GM12891 (cell line): Measurements from ENCODE around the gene LYSMD4.
"Not testable (repeated sequence)": the region's sequence is repeated elsewhere in the genome, so short reads cannot be mapped to it uniquely, and the experiment has no call there.

ENCODE experiments used
- DNase-seq: peaks from one replicate; pipeline ENCODE4 v3.0.0; 2011; ENCODE audit warnings: low spot score; ENCODE audit not compliant: insufficient read length
- FAIRE-seq: peaks from 2 replicates; lab custom pipeline; 2011; peaks lifted over from hg19 to GRCh38; lab: Jason Lieb, UNC
- PAX5 ChIP-seq: IDR thresholded peaks from 2 replicates; pipeline ENCODE4 v1.6.1; 2011; ENCODE audit warnings: low read length, moderate library complexity, mild to moderate bottlenecking; ENCODE audit not compliant: insufficient read depth, severe bottlenecking
- POLR2A ChIP-seq: IDR thresholded peaks from 2 replicates; pipeline ENCODE4 v1.6.1; 2011; ENCODE audit warnings: low read depth, low read length, control low read depth
- POLR2AphosphoS5 ChIP-seq: IDR thresholded peaks from 2 replicates; pipeline ENCODE4 v1.6.1; 2011; ENCODE audit warnings: low read depth, low read length, control low read depth
- POU2F2 ChIP-seq: IDR thresholded peaks from 2 replicates; pipeline ENCODE4 v1.6.1; 2011; ENCODE audit warnings: low read depth, mild to moderate bottlenecking, control low read depth, low read length, moderate library complexity
- SPI1 ChIP-seq: IDR thresholded peaks from 2 replicates; pipeline ENCODE4 v1.6.1; 2011; ENCODE audit warnings: low read depth, low read length, control low read depth
- TAF1 ChIP-seq: IDR thresholded peaks from 2 replicates; pipeline ENCODE4 v1.6.1; 2011; ENCODE audit warnings: low read depth, low read length, control low read depth

Gene LYSMD4

GRCh38 chr15:99749386-99749785, 16.1 kb upstream of the LYSMD4 start:
- TF ChIP-seq POLR2AphosphoS5 (no peak), PAX5 (no peak), POLR2A (no peak)
- FAIRE-seq (no peak), DNase-seq (no peak)

GRCh38 chr15:99745370-99746086, 12.3 kb upstream of the LYSMD4 start:
- FAIRE-seq (peak; percentile 41), DNase-seq (no peak)
- no peak for TF ChIP-seq TAF1
- no peak for TF ChIP-seq SPI1
- TF ChIP-seq PAX5 = no peak
- TF ChIP-seq POLR2AphosphoS5 = no peak
- TF ChIP-seq POLR2A = no peak
- TF ChIP-seq POU2F2 = no peak

GRCh38 chr15:99744142-99744541, 10.9 kb upstream of the LYSMD4 start:
- TF ChIP-seq POU2F2 (no peak), PAX5 (no peak), POLR2AphosphoS5 (no peak), POLR2A (no peak), SPI1 (no peak), TAF1 (no peak)
- DNase-seq = no peak
- no peak for FAIRE-seq

- DNase-seq (no peak), FAIRE-seq (no peak)
- no peak for TF ChIP-seq POU2F2
- TF ChIP-seq PAX5 = no peak
- no peak for TF ChIP-seq POLR2A
- no peak for TF ChIP-seq TAF1
- TF ChIP-seq POLR2AphosphoS5 = no peak
- no peak for TF ChIP-seq SPI1
Observed at GRCh38 chr15:99741835-99742234, 8.6 kb upstream of the LYSMD4 start.

GRCh38 chr15:99738021-99738847, 5.0 kb upstream of the LYSMD4 start:
- DNase-seq = no peak
- FAIRE-seq = no peak

GRCh38 chr15:99736702-99737101, 3.5 kb upstream of the LYSMD4 start:
- no peak for DNase-seq
- no peak for FAIRE-seq
- no peak for TF ChIP-seq POLR2AphosphoS5

More at GRCh38 chr15:99738021-99738847, 5.0 kb upstream of the LYSMD4 start:
- TF ChIP-seq POU2F2 (no peak), POLR2A (no peak), PAX5 (no peak), TAF1 (no peak), POLR2AphosphoS5 (no peak)

GRCh38 chr15:99735868-99736267, 2.6 kb upstream of the LYSMD4 start:
- no peak for DNase-seq
- no peak for TF ChIP-seq POLR2AphosphoS5
- FAIRE-seq = no peak

- FAIRE-seq (no peak), DNase-seq (no peak)
- TF ChIP-seq PAX5 (no peak), POLR2A (no peak), SPI1 (no peak), POU2F2 (no peak), POLR2AphosphoS5 (no peak), TAF1 (no peak)
Observed at GRCh38 chr15:99734575-99734974, 1.3 kb upstream of the LYSMD4 start.

- not testable (repeated sequence) for FAIRE-seq, DNase-seq
Observed at GRCh38 chr15:99734040-99734291, 729 bp upstream of the LYSMD4 start.

GRCh38 chr15:99732751-99733267, 428 bp downstream of the LYSMD4 start:
- FAIRE-seq = no peak
- TF ChIP-seq POLR2AphosphoS5 (no peak), SPI1 (no peak), POLR2A (no peak), POU2F2 (no peak), PAX5 (no peak), TAF1 (no peak)

More at GRCh38 chr15:99732751-99733267, 428 bp downstream of the LYSMD4 start:
- peak; percentile 25 for DNase-seq
